HL-60/S4 treated with retinoic acid at 250 ng/mL for 4 days and 3 days (cell line): Measurements from ENCODE around the gene REEP2.
"Not testable (repeated sequence)": the region's sequence is repeated elsewhere in the genome, so short reads cannot be mapped to it uniquely, and the experiment has no call there.

Experiments
- in situ Hi-C: fragments of 300-500 bp; cut with MboI; formaldehyde crosslinking; loops from 2 replicates; pipeline ENCODE4 v1.7.0; 2022; ENCODE audit warnings: low sequenced_read_pairs

The REEP2 gene, protein sequence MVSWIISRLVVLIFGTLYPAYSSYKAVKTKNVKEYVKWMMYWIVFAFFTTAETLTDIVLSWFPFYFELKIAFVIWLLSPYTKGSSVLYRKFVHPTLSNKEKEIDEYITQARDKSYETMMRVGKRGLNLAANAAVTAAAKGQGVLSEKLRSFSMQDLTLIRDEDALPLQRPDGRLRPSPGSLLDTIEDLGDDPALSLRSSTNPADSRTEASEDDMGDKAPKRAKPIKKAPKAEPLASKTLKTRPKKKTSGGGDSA

DNA sequence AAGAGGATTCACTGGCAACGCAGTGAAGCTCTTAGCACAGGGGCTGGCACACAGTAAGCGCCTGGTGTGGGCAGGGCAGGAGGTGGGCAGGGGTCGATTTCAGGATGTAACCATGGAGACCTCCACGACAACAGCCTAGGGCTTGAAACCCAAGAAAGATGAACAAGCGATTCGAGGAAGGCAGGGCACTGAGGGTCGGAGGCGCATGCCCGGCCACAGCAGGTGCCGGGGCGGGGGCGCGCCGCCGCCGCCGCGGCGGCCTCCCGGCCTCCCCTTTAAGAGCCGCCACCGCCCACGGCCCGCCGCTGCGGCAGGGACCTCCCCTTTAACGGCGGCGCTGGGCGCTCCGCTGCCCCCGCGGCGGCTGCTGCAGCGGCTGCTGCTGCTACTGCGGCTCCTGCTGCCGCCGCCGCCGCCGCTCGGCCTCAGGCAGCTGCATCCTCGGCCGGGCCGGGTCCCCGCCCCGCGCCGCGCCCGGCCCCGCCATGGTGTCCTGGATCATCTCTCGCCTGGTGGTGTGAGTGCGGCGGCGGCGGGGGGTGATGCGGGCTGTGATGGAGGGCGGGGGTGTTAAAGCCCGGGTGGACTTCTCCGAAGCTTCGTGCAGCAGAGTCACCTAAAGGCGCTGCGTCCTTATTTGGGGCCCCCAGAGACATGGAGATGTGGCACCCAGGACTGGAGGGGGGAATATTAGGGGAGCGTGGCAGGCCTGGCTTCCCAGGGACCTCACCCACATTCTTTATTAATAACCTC, at the start of gene REEP2:
TSS of gene REEP2 (plus strand) at position 334 of the 753 bp plus-strand sequence. CDS start at position 486, 152 bp downstream.
- in situ Hi-C loops, result no loop called here

DNA sequence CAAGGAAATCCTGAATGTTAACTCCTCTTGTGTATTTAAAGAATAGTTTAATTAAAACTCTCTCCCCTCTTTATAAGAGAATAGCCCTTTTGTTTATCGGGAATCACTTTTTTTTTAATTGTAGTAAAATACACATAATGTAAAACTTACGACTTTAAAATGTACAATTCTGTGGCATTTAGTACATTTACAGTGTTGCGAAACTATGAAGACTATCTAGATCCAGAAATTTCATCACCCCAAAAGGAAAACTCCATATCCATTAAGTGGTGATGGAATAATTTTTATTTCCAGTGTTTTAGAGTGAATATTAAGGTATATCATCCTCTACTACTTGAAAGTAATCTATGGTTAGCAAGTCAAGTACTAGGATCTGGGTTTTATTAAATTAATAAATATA, 49.5 kb upstream of the REEP2 start:
- in situ Hi-C loops, result no loop called here

DNA sequence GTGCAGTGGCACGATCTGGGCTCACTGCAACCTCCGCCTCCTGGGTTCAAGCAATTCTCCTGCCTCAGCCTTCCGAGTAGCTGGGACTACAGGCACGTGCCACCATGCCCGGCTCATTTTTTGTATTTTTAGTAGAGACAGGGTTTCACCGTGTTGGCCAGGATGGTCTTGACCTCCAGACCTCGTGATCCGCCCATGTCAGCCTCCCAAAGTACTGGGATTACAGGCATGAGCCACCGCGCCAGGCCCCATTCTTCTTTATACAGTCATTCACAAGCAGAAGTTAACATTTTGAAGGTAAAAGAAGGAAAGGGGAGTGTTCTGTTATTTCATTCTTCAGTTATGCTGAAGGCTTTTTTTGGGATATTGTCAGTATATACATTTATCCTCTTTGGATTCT, 48.9 kb upstream of the REEP2 start:
- in situ Hi-C loops, result not testable (repeated sequence)

DNA sequence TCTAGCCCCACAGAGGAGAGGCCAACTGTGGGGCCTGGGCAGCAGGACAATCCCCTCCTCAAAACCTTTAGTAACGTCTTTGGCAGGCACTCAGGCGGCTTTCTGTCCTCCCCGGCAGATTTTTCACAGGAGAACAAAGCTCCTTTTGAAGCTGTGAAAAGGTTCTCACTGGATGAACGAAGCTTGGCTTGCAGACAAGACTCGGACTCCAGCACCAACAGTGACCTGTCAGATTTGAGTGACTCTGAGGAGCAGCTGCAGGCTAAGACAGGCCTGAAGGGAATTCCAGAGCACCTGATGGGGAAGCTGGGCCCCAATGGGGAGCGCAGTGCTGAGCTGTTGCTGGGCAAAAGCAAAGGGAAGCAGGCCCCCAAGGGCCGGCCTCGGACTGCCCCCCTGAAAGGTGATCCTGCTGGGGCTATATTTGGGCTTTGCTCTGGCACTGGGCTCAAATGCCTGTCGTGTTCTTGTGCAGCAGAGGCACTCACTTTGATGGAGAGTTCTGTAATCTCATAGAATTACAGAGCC, 46.9 kb upstream of the REEP2 start:
- in situ Hi-C loops, result no loop called here

DNA sequence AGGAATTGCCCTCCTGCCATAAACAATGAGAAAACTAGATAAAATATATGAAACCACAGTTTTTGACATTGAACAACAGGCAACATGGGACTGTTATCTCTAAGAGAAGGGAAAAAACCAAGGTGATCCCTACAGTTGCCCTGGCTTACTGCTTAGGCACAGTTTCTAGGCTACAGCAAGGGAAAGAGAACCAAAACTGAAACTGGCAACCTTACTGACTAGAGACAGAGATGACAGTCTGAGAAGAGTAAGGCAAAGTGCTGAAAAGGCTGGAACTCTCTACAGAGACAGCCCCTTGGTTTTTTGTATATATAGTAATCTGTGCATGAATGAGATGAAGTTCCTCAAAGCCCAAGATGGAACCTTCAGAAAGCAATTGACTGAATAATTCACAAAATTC, 36.2 kb upstream of the REEP2 start:
- in situ Hi-C loops, result loop anchor here (25.0 kb wide), 1 partner anchor 215 kb away; the partner anchor contains the start of genes BRD8 and KIF20A

DNA sequence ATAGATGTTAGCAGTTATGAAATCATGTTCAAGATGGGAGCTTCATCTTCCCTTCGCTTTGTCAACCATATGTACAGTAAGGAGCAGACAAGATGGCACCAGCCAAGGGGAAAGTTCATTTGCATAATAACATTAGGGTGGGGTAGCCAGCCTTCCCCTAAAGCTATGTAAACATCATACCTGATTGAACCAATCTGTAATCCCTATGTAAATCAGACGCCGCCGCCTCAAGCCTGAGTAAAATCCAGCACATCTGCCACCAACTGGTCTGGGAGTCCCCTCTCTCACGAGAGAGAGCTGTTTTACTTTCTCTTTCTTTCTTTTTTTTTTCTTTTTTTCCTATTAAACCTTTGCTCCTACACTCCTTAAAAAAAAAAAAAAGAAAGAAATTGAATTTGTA, 30.8 kb upstream of the REEP2 start:
- in situ Hi-C loops, result loop anchor here (25.0 kb wide), 1 partner anchor 221 kb away; the partner anchor contains the start of genes BRD8 and KIF20A

DNA sequence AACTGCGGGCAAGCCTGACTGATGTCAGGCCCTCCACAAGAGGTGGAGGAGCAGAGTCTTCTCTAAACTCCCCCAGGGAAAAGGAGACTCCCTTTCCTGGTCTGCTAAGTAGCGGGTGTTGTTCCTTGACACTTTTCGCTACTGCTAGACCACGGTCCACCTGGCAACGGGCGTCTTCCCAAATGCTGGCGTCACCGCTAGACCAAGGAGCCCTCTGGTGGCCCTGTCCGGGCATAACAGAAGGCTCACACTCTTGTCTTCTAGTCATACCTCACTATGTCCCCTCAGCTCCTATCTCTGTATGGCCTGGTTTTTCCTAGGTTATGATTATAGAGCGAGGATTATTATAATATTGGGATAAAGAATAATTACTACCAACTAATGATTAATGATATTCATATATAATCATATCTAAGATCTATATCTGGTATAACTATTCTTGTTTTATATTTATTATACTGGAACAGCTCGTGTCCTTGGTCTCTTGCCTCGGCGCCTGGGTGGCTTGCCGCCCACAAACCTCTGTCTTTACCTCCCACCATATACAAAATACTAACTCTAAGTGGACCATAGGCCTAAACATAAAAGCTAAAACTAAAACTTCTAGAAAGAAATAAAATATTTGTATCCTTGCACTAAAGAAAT, 27.7 kb upstream of the REEP2 start:
- in situ Hi-C loops, result loop anchor here (25.0 kb wide), 1 partner anchor 224 kb away; the partner anchor contains the start of genes BRD8 and KIF20A

DNA sequence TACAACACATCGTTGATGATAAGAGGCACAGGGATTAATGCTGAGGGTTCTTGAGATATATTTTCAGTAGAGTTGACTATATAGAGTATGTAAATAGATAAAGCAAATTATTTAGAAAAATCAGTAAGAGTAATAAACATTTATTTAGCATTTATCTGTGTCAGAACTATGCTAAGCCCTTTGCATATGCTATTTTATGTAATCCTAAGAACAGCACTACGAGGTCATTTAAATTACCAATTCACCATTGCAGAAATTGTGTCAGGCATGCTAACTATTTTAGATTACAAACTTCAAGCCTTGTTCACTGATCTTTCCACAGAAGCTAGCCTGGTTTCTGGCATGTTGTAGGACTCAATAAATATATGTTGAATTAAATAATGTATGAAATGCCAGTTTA, 20.4 kb upstream of the REEP2 start:
- in situ Hi-C loops, result loop anchor here (25.0 kb wide), 1 partner anchor 231 kb away; the partner anchor contains the start of genes BRD8 and KIF20A

DNA sequence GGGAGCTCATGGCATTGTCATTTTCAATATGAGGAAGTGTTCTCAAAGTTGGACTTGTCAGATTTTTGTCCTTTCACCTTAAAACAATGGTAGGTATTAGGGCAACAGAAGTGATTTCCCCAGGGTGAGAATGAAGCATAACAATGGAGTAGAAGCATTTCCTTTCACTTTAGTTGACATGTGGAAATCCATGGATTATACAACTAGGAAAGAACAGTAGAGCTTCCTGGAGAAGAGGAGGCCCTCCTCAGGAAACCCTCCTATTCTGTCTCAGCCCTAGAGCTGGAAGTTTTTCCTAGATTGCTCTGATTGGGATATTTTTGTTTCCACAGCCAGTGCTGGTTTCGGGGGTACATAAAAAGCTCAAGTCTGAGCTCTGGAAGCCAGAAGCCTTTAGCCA, 13.8 kb upstream of the REEP2 start:
- in situ Hi-C loops, result no loop called here

DNA sequence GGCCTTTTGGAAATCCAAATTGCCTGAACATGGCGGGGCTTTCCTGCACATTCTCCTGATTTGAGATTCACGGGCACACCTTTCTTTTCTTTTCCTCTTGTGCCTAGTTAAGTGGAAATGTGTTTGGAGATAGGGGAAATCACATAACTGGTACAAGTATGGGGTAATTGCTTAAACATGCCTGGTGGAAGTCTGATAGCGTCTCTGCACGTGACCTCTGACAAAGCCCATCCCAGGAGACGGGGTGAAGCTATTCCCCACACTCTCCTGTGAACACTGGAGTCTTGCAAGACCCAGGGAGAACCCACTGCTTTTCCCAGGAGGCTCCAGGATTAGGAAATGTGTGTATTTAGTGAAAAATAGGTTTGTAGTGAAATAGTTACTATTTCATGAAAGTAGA, 2.9 kb upstream of the REEP2 start:
- in situ Hi-C loops, result no loop called here

DNA sequence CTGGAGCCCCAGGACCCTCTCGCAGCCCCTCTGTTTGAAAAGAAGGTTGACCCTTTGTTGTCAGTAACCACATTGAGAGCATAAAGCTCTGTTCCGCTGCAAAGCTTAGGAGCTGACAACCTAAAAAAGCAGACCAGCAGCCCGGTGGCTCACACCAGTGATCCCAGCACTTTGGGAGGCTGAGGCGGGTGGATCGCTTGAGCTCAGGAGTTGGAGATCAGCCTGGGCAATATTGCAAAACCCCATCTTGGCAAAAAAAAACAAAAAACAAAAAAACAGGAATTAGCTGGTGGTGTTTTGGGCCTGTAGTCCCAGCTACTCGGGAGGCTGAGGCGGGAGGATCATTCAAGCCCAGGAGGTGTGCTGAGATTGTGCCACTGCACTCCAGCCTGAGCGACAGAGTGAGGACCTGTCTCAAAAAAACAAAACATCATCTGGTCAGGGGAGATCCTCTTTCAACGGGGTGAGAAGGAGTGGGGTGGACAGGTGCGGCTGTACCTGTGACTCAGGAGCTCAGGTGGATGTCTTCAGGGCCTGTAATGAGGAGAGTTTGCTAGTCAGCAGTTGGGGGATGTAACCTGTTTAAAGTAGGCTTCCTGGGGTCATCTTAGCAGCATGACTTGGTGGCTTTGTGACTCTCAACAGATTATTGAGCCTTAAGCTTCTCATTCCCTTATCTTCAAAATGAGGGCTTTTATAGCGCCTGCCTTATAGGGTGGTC, 694 bp upstream of the REEP2 start:
- in situ Hi-C loops, result no loop called here

DNA sequence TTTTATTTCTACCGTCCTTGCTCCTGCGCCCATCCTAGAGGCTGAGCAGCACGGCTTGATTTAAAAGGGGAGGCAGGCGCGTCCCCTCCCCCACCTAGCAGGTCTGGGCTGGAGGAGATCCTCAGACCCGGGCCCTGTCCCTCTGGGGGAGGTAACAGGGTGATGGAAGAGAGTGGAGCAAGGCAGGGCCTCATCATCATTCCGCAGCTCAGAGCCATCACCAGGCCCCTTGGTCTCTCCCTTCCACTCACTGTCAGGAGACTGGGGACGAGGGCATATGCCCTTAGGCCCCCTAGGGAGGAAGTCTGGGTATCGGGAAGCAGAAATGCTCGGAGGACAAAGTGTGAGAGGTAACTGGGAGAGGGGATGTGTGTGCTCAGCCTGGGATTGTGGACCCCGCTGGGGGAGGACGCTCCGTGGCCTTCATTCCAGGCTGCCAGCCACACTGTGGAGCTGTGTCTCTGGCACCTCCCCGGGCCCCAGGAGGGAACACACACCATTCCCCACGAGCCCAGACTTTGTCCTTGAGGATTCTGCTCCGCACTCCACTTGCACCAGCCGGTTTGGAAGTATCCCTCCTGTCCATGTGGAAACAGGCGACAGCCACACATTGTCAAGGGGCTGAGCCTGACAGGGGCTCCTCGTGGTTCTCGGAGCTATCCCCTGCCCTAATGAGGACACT, 761 bp downstream of the REEP2 start:
- in situ Hi-C loops, result no loop called here

DNA sequence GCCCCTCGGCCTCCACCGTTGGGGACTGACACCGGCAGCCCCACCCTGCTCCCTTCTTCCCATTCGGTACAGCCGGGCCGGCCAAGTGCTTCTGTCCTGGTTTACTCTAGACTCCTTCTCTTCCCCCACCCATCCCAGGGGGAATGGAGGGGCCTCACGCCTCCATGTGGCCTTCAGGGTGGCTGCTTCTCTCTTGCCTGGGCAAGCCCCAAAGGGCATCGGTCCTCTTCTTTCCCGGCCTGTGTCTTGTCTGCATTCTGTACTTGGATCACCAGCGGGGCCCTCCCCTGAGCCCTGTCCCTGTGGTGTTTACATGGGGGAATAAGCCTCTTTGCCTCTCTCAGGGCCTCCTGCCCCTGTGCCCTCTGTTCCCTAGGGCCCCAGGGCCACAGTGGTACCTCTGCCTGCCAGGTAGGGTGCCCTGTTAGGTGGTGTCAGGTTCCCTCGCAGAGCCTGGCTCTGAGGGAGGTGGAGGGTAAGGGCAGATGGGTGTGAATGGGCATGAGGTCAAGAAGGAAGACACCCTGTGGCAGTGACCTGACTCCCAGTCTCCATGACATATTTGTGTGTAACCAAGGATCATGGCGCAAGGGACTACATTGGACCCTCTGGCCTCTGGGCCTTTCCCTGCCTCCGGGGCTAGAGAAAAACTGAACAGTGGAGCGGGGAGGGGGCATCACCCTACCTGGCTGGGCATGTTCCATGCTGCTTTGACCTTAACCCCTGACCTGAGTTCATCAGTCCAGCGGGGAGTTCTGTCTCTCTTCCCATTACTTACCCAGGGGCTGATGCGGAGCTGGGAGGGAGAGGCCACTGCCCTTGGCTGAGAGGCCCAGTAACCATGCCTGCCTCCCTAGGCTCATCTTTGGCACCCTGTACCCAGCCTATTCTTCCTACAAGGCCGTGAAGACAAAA, 1.6 kb downstream of the REEP2 start:
- in situ Hi-C loops, result no loop called here

DNA sequence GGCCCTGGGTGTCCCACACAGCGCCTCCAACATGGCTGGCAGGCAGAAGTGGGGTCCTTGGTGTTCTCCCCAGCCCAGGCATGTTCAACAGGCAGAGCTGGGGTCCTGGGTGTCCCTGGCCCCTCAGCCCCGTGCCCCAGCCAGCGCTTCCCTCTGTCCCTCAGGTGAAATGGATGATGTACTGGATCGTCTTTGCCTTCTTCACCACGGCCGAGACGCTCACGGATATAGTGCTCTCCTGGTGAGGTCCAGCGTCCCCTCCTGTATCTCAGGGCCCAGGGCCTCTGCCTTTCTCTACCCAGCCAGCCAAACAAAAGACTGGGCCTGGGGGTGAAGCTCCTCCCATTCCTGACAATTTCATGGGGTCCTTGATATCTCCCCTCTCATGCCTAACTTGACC, 2.4 kb downstream of the REEP2 start:
- in situ Hi-C loops, result no loop called here

DNA sequence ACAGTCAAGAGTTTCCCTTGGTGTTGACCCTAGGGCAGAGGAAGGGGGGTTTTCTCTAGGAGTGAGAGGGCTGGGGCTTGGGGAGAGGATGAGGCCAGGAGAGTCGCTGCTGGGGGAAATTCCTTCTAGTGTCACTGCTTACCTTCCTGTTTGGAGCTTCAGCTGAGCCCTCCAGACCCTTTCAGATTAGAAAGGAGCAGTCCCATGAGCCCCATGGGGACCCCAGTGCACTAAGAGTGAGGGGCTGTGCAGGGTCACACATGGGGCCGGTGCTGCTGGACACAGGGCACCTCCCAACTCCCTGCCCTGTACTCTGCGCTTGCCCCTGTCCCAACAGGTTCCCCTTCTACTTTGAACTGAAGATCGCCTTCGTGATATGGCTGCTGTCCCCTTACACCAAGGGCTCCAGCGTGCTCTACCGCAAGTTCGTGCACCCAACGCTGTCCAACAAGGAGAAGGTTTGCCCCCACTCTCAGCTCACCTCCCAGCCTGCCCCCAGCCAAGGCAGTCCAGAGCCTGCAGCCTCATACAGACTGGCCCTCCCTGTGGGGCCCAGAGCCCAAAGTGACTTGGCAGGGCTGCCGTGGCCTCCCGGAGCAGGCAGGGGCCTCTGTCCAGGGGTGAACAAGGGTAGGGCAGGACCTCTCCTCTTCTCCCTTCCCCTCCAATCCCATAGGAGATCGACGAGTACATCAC, 5.4 kb downstream of the REEP2 start:
- in situ Hi-C loops, result no loop called here

DNA sequence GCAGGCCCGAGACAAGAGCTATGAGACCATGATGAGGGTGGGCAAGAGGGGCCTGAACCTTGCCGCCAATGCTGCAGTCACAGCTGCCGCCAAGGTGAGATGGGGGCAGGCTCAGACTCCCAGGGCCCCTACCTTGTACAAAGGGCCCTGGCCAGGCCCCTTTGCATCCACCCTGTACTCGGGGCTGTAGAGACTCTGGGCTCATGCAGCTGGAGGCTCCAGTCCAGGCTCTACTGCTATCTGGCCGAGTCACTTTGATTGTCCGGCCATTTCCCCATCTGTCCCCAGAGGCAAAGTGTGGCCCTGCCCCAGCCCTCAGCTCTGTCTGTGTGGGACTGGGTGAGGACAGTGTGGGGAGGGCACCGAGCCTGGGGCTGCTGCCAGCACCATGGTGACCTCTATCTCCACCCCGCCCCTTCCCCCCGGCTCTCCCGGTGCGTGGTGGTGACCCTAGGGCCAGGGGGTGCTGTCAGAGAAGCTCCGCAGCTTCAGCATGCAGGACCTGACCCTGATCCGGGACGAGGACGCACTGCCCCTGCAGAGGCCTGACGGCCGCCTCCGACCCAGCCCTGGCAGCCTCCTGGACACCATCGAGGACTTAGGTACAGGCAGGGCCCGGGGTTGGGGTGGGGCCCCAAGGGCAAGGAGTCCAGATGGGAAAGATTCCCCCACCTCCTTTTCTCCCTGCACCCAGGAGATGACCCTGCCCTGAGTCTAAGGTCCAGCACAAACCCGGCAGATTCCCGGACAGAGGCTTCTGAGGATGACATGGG, 6.1 kb downstream of the REEP2 start:
- in situ Hi-C loops, result no loop called here

DNA sequence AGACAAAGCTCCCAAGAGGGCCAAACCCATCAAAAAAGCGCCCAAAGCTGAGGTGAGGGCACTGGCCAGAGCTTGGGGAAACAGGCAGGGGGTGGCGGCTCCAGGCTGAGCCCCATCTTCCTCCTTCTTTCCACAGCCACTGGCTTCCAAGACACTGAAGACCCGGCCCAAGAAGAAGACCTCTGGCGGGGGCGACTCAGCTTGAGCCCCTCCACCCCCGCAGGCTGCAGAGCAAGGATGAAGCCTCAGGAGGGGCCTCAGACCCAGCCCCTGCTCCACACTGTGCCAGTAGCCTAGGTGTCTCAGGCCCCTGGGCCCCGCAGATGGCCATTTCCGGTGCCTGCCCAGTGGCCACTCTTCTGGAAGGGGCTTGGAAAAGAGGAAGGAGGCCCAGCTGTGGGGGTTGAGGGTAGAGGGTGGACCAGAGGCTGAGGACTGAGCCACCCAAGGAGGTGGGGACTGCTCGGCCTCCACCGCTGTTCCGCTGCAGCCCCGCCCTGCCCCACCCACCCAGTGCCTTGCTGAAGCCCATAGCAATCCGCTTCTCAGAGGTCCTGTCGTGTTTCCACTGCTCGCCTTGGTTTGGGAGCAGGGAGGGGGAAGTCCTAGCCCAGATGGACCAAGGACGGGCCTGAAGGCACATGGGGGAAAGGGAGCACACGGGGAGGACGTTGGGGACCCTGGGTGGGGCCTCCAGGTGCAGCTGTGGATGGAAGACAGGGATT, 6.9 kb downstream of the REEP2 start:
- in situ Hi-C loops, result no loop called here
